Adrenal gland (tissue), 12 donors: ENCODE results near the gene CCL1. TPM values are rescaled to one million over a fixed set of nuclear protein-coding genes. Genes with fewer than 3 reads are reported as not detected.

ENCODE experiments used
- DNase-seq, 7 donors: peaks; one replicate each; pipeline ENCODE4 v3.0.0-alpha.2; 2019 to 2020
- H3K27ac ChIP-seq, 5 donors: fragments of 200-600 bp; sonication (generic) in 4 of 5; 1 replicate in 3 of 5; 2 replicates in 2 of 5; pipeline versions ENCODE4 v1.5.1 to v1.8.0; 2016 to 2020; ENCODE audit warnings: mild to moderate bottlenecking in 1 of 5
- H3K27me3 ChIP-seq: fragments of 200-600 bp; 2 replicates; pipeline ENCODE4 v1.8.0; 2021
- H3K36me3 ChIP-seq, 2 donors: fragments of 200-600 bp; replicated peaks in 1 of 2; 1 replicate in 1 of 2; 2 replicates in 1 of 2; pipeline versions ENCODE4 v1.5.1 to v1.8.0; 2018 to 2022
- H3K4me1 ChIP-seq, 2 donors: fragments of 200-600 bp; replicated peaks in 1 of 2; 1 replicate in 1 of 2; 2 replicates in 1 of 2; pipeline versions ENCODE4 v1.5.1 to v1.8.0; 2018 to 2021
- H3K4me3 ChIP-seq, 4 donors: fragments of 200-600 bp; sonication (generic) in 3 of 4; one replicate each; pipeline ENCODE4 v1.5.1; 2016 to 2018
- H3K9me3 ChIP-seq, 3 donors: fragments of 200-600 bp; sonication (generic) in 1 of 3; replicated peaks in 1 of 3; 1 replicate in 2 of 3; 2 replicates in 1 of 3; pipeline versions ENCODE4 v1.5.1 to v1.8.0; 2016 to 2021
- POLR2A ChIP-seq, 2 donors: fragments of 450-650 bp; IDR thresholded peaks; one replicate each; pipeline ENCODE4 v1.6.1; 2017; ENCODE audit warnings: antibody characterized with exemption in 2 of 2, mild to moderate bottlenecking in 2 of 2, moderate library complexity in 1 of 2
- WGBS, 4 donors: extraction: QIAGEN DNeasy Blood & Tissue Kit in 2 of 4; methylation state at CpG; one replicate each; pipeline versions ENCODE4 v1.1.5 to v1.1.7; 2013 to 2017; 5-methylcytosine and 5-hydroxymethylcytosine counted together
- intact Hi-C, 2 donors: fragments of 100-400 bp; cut with DNase I; formaldehyde crosslinking; loops; one replicate each; pipeline versions ENCODE4 v1.14.1 to v1.15.0; 2022 to 2023
- polyA plus RNA-seq, 3 donors: library from polyadenylated mRNA; stranded (reverse); fragments of 200-250 nt in 2 of 3; fragments of 350-450 nt in 1 of 3; fragmentation: Illumina TruSeq in 1 of 3; extraction: RNeasy Lipid Tissue Mini Kit (QIAGEN cat#74804) in 1 of 3; gene quantifications; one replicate each; pipeline ENCODE4 v1.2.3, GENCODE V29; 2013 to 2014
- total RNA-seq, 9 donors: library from RNA; depleted of rRNA in 4 of 9; stranded (reverse); fragments of >200 nt in 4 of 9; fragments of 120-200 nt in 1 of 9; fragmentation: NEBNext Ultra II Directional in 1 of 9; extraction: Animal tissue kit (Norgen Biotek cat#: 25700) in 1 of 9; gene quantifications; one replicate each; pipeline versions ENCODE4 v1.1.0 to v1.2.4, GENCODE V29; 2013 to 2023
- TF ChIP-seq, protein P1 (sequence below), 6 experiments: fragments of 450-650 bp in 4 of 6; fragments of 200-600 bp in 2 of 6; sonication (generic) in 1 of 6; IDR thresholded peaks; 1 replicate in 5 of 6; 2 replicates in 1 of 6; pipeline versions ENCODE4 v1.5.1 to v1.8.0; 2016 to 2021; ENCODE audit warnings: antibody characterized with exemption in 6 of 6, mild to moderate bottlenecking in 2 of 6, moderate library complexity in 1 of 6
- donor health status: healthy with polysubstance abuse.
- donor health status: Bipolar disorder and iron deficiency.
- donor health status: DM: yes; HTN: yes; CAD: no.
- donor health status: DM: no; HTN: no; CAD: no.
- donor health status: DM: no; HTN: no; CAD: no.
- donor health status: DM: yes; HTN: yes; CAD: no.

Gene CCL1
- total and polyA plus RNA-seq, 12 donors: not detected

DNA sequence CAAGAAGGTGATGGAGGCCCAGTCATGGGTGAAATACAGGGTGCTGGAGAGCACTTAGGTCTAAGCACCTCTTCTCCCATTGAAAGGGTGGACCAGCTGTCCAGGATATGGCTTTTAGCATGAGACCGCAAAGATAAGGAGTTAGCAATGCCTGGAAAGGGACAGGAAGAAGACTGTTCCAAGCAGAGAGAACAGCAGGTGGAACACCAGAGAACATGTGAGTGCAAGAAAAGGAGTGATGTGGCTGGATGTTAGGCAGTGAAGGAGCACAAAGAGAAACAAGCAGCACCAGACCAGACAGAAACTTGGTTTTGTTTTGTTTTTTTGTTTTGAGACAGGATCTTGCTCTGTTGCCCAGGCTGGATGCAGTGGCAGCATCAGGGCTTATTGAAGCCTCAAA, 45.4 kb upstream of the CCL1 start:
- Histone ChIP-seq H3K4me1 (no peaks in the 10 kb centered on the region), H3K27me3 (peaks cover 14% of the 10 kb centered on the region), H3K27ac (no peak overlapping the region), H3K4me3 (no peak overlapping the region), H3K9me3 (no peaks in the 10 kb centered on the region), H3K36me3 (no peaks in the 10 kb centered on the region)
- intact Hi-C loops: no loop called here
- no peak for TF ChIP-seq POLR2A (IDR thresholded peaks at IDR 0.05)
- TF ChIP-seq, protein P1, sequence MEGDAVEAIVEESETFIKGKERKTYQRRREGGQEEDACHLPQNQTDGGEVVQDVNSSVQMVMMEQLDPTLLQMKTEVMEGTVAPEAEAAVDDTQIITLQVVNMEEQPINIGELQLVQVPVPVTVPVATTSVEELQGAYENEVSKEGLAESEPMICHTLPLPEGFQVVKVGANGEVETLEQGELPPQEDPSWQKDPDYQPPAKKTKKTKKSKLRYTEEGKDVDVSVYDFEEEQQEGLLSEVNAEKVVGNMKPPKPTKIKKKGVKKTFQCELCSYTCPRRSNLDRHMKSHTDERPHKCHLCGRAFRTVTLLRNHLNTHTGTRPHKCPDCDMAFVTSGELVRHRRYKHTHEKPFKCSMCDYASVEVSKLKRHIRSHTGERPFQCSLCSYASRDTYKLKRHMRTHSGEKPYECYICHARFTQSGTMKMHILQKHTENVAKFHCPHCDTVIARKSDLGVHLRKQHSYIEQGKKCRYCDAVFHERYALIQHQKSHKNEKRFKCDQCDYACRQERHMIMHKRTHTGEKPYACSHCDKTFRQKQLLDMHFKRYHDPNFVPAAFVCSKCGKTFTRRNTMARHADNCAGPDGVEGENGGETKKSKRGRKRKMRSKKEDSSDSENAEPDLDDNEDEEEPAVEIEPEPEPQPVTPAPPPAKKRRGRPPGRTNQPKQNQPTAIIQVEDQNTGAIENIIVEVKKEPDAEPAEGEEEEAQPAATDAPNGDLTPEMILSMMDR (IDR thresholded peaks at IDR 0.05): no peak
- 70 to 89% (median 84%) methylated on average over 1 of the region's 1 CpG for whole genome bisulfite sequencing, 4 donors
- no peak for DNase-seq

DNA sequence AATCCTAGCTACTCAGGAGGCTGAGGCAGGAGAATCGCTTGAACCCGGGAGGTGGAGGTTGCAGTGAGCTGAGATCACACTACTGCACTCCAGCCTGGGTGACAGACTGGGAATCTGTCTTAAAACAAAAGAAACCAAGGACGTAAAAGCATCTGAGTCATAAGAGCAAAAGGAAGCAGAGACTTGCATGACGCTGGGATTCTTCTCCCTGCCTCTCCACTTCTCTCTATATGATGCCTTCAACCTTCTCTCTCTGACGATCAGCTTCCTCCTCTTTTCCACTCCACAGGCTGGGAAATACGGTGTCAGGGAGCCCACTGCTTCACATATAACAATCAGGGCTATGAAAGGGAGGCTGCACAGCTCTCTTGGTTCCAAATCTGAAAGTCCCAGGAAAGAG, 43.2 kb upstream of the CCL1 start:
- no peaks in the 10 kb centered on the region for H3K36me3 ChIP-seq
- DNase-seq: no peak
- 58 to 78% (median 67%) methylated on average over 6 of the region's 6 CpGs for WGBS, 4 donors
- no peak overlapping the region for H3K4me3 ChIP-seq
- intact Hi-C loops: no loop called here
- H3K27me3 ChIP-seq: peaks cover 14% of the 10 kb centered on the region
- TF ChIP-seq POLR2A (IDR thresholded peaks at IDR 0.05): no peak
- no peaks in the 10 kb centered on the region for H3K9me3 ChIP-seq
- no peaks in the 10 kb centered on the region for H3K4me1 ChIP-seq
- no peak overlapping the region for H3K27ac ChIP-seq

- H3K36me3 ChIP-seq: no peaks in the 10 kb centered on the region
- no peak overlapping the region for H3K27ac ChIP-seq
- DNase-seq: no peak
- intact Hi-C loops: no loop called here
- TF ChIP-seq, protein P1 (IDR thresholded peaks at IDR 0.05): no peak
- no peak for TF ChIP-seq POLR2A (IDR thresholded peaks at IDR 0.05)
- peaks cover 6% of the 10 kb centered on the region for H3K27me3 ChIP-seq
- no peak overlapping the region for H3K4me3 ChIP-seq
- 59 to 86% (median 75%) methylated on average over 4 of the region's 4 CpGs for WGBS, 4 donors
- no peaks in the 10 kb centered on the region for H3K9me3 ChIP-seq
- H3K4me1 ChIP-seq: no peaks in the 10 kb centered on the region
Observed at GRCh38 chr17:34403006-34403405, 40.0 kb upstream of the CCL1 start.

GRCh38 chr17:34401165-34401564, 38.1 kb upstream of the CCL1 start:
- H3K4me3 ChIP-seq: no peak overlapping the region
- 85 to 90% (median 89%) methylated on average over 5 of the region's 5 CpGs for WGBS, 4 donors
- DNase-seq: no peak
- no peaks in the 10 kb centered on the region for H3K27me3 ChIP-seq
- TF ChIP-seq, protein P1 (IDR thresholded peaks at IDR 0.05): no peak
- no peak for TF ChIP-seq POLR2A (IDR thresholded peaks at IDR 0.05)
- H3K36me3 ChIP-seq: no peaks in the 10 kb centered on the region
- H3K4me1 ChIP-seq: no peaks in the 10 kb centered on the region
- intact Hi-C loops: no loop called here
- H3K27ac ChIP-seq: no peak overlapping the region
- H3K9me3 ChIP-seq: no peaks in the 10 kb centered on the region

DNA sequence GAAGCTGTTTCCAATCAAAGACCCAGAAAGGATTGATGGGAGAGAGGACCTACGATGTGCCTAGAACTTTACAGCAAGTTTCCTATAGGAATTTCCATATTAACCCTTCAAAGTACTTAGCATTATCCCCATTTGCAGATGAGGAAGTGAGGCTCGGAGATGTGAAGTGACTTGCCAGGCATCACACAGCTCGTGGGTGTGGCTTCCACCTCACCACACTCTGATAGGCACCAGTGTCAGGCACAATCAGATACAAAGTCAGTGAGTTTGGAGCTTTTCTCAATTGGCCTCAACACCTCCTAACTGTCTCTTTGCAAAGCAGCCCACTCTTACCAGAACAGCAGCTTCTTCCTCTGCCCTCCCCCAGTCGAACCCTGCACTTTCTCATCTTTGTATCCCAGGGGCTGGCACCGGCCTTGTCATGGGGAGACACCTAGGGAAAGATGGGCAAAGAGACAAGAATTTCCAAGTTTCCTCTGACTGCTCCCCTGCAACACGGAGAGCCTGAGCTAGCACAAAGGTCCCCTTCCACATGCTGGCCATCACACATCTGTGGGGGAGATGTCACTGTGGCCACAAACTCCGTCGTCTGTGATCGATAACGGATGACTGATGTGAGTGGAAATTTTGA, 37.4 kb upstream of the CCL1 start:
- TF ChIP-seq, protein P1 (IDR thresholded peaks at IDR 0.05): no peak
- no peak for TF ChIP-seq POLR2A (IDR thresholded peaks at IDR 0.05)
- intact Hi-C loops: no loop called here

More for the DNA sequence above, 37.4 kb upstream of the CCL1 start:
- Histone ChIP-seq H3K4me1 (no peaks in the 10 kb centered on the region), H3K36me3 (no peaks in the 10 kb centered on the region), H3K27me3 (no peaks in the 10 kb centered on the region), H3K9me3 (no peaks in the 10 kb centered on the region), H3K4me3 (no peak overlapping the region), H3K27ac (no peak overlapping the region)
- DNase-seq: no peak
- WGBS, 4 donors: 75 to 80% (median 78%) methylated on average over 9 to 10 of the region's 10 CpGs
